K562 (cell line): ENCODE data around the gene SLC28A1. TPM values are rescaled to one million over a fixed set of nuclear protein-coding genes. Genes with fewer than 3 reads are reported as not detected.

Source experiments
- ARID2 ChIP-seq: fragments of 450-650 bp; IDR thresholded peaks from 2 replicates; pipeline ENCODE4 v1.6.1; 2017; ENCODE audit warnings: antibody characterized with exemption, mild to moderate bottlenecking
- BACH1 ChIP-seq: fragments of 200-800 bp; sonication (Bioruptor generic); IDR thresholded peaks from 2 replicates; pipeline ENCODE4 v1.6.1; 2016; ENCODE audit warnings: missing genetic modification characterization, missing compliant biosample characterization
- CBX3 ChIP-seq, 2 experiments: IDR thresholded peaks; 1 replicate in 1 of 2; 2 replicates in 1 of 2; pipeline ENCODE4 v1.6.1; 2012; ENCODE audit warnings: inconsistent platforms in 2 of 2, low read length in 2 of 2, borderline replicate concordance in 1 of 2, control low read depth in 1 of 2
- EP400 ChIP-seq: fragments of 450-650 bp; IDR thresholded peaks from 2 replicates; pipeline ENCODE4 v1.6.1; 2017; ENCODE audit warnings: antibody characterized with exemption, mild to moderate bottlenecking, moderate library complexity
- GTF2F1 ChIP-seq: IDR thresholded peaks from 2 replicates; pipeline ENCODE4 v1.6.1; 2011; ENCODE audit warnings: low read depth, low read length, improper control_type of control experiment
- NFE2L1 ChIP-seq: fragments of 450-650 bp; IDR thresholded peaks from 2 replicates; pipeline ENCODE4 v1.6.1; 2016; ENCODE audit warnings: missing genetic modification characterization, low read depth, mild to moderate bottlenecking, missing compliant biosample characterization, moderate library complexity, borderline replicate concordance
- NUFIP1 ChIP-seq: fragments of 450-650 bp; IDR thresholded peaks from 2 replicates; pipeline ENCODE4 v1.6.1; 2018; ENCODE audit not compliant: partially characterized antibody
- POLR3G ChIP-seq: IDR thresholded peaks from 2 replicates; pipeline ENCODE4 v1.6.1; 2011; ENCODE audit not compliant: insufficient read length, insufficient replicate concordance; ENCODE audit errors: extremely low read depth
- RBFOX2 ChIP-seq: fragments of 200-400 bp; formaldehyde crosslinking; IDR thresholded peaks from 2 replicates; pipeline ENCODE4 v1.6.1; 2017; ENCODE audit warnings: low read depth, mild to moderate bottlenecking, low read length, moderate library complexity
- SOX6 ChIP-seq: fragments of 450-650 bp; IDR thresholded peaks from 2 replicates; pipeline ENCODE4 v1.6.1; 2014; ENCODE audit warnings: mild to moderate bottlenecking
- polyA plus RNA-seq, 8 experiments: library from polyadenylated mRNA; depleted of rRNA in 4 of 8; stranded (reverse) in 5 of 8; unstranded in 3 of 8; fragments of >200 nt; fragmentation: Nextera tagmentation in 2 of 8; fragmentation: Illumina TruSeq in 1 of 8; extraction: Ambion mirVana in 2 of 8; extraction: Trizol in 1 of 8; gene quantifications; 2 replicates each; pipeline versions ENCODE4 v1.2.1 to v1.2.3, GENCODE V29; 2011 to 2014; ENCODE audit warnings: inconsistent platforms in 1 of 8, missing spikeins in 1 of 8
- total RNA-seq, 7 experiments: library from RNA; depleted of rRNA in 6 of 7; stranded (reverse); fragments of >200 nt in 6 of 7; fragmentation: Illumina TruSeq in 2 of 7; extraction: Trizol in 2 of 7; gene quantifications; 2 replicates each; pipeline versions ENCODE4 v1.2.1 to v1.2.3, GENCODE V29; 2011 to 2021; ENCODE audit warnings: low replicate concordance in 1 of 7
- TF ChIP-seq, protein P1 (sequence below), 3 experiments: fragments of 200-800 bp in 1 of 3; fragments of 250-450 bp in 1 of 3; fragments of 450-650 bp in 1 of 3; sonication (Bioruptor Pico) in 1 of 3; sonication (Bioruptor generic) in 1 of 3; formaldehyde crosslinking in 1 of 3; IDR thresholded peaks; 2 replicates each; pipeline versions ENCODE4 v1.6.1 to v1.8.0; 2016 to 2022; ENCODE audit warnings: mild to moderate bottlenecking in 2 of 3, missing genetic modification characterization in 2 of 3, missing compliant biosample characterization in 1 of 3, moderate library complexity in 1 of 3
- TF ChIP-seq, protein P2 (sequence below): IDR thresholded peaks from 2 replicates; pipeline ENCODE4 v1.6.1; 2016; ENCODE audit warnings: missing genetic modification characterization, missing compliant biosample characterization
- TF ChIP-seq, protein P3 (sequence below): fragments of 450-650 bp; IDR thresholded peaks from 2 replicates; pipeline ENCODE4 v1.6.1; 2016; ENCODE audit warnings: low read depth, mild to moderate bottlenecking, moderate library complexity
- TF ChIP-seq, protein P4 (sequence below): fragments of 450-650 bp; formaldehyde crosslinking; IDR thresholded peaks from 2 replicates; pipeline ENCODE4 v1.4.0; 2022; ENCODE audit warnings: missing genetic modification characterization
- TF ChIP-seq, protein P5 (sequence below): sonication (generic); formaldehyde crosslinking; IDR thresholded peaks from 2 replicates; pipeline ENCODE4 v1.8.0; 2022; ENCODE audit warnings: mild to moderate bottlenecking, low read depth, missing genetic modification reagents

SLC28A1 gene
- total and polyA plus RNA-seq, 9 of the 15 experiments (the other 6 are each of a cell fraction or from before 2014, with no cell fraction given), result 0.04 TPM; not detected in 8

DNA sequence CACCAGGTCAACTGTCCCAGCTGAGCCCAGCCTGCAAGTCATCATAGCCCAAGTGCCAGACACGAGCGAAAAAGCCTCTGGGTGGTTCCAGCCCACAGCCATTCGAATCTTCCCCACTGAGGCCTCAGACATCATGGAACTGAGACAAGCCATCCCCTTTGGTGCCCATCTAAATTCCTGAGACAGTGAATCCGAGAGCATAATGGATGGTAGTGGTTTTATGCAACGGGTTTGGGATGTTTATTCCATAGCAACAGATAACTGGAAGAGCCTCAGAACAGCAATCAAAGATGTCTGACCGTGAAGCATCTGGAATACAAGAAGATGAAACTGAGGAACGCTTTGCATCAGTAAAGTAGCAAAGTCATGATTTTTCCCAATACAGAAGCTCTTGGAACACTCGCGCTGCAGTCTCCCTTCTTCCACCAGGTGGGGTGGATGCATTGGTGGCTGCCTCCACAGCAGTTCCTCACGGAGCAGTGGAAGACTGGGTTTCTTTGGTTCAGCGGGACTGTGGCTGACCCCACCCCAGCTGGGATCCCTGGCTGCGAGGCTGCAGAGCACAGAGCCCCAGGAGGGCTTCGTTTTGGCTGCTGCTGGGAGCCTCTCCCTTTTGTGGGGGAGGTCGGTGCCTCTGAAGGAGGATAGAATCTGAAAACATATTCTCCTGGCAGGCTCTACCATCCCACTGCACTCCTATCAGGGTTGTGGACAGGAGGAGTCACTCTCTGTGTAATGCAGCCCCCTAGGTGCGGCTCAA is 70.8 kb downstream of the SLC28A1 start (continued):
- TF ChIP-seq, protein P1, sequence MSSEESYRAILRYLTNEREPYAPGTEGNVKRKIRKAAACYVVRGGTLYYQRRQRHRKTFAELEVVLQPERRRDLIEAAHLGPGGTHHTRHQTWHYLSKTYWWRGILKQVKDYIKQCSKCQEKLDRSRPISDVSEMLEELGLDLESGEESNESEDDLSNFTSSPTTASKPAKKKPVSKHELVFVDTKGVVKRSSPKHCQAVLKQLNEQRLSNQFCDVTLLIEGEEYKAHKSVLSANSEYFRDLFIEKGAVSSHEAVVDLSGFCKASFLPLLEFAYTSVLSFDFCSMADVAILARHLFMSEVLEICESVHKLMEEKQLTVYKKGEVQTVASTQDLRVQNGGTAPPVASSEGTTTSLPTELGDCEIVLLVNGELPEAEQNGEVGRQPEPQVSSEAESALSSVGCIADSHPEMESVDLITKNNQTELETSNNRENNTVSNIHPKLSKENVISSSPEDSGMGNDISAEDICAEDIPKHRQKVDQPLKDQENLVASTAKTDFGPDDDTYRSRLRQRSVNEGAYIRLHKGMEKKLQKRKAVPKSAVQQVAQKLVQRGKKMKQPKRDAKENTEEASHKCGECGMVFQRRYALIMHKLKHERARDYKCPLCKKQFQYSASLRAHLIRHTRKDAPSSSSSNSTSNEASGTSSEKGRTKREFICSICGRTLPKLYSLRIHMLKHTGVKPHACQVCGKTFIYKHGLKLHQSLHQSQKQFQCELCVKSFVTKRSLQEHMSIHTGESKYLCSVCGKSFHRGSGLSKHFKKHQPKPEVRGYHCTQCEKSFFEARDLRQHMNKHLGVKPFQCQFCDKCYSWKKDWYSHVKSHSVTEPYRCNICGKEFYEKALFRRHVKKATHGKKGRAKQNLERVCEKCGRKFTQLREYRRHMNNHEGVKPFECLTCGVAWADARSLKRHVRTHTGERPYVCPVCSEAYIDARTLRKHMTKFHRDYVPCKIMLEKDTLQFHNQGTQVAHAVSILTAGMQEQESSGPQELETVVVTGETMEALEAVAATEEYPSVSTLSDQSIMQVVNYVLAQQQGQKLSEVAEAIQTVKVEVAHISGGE (CRISPR knock-in tag; IDR thresholded peaks at IDR 0.05), result peak in 1 of 3 experiments; percentile 35; a peak in 1 of 6 replicates
- TF ChIP-seq, protein P2, sequence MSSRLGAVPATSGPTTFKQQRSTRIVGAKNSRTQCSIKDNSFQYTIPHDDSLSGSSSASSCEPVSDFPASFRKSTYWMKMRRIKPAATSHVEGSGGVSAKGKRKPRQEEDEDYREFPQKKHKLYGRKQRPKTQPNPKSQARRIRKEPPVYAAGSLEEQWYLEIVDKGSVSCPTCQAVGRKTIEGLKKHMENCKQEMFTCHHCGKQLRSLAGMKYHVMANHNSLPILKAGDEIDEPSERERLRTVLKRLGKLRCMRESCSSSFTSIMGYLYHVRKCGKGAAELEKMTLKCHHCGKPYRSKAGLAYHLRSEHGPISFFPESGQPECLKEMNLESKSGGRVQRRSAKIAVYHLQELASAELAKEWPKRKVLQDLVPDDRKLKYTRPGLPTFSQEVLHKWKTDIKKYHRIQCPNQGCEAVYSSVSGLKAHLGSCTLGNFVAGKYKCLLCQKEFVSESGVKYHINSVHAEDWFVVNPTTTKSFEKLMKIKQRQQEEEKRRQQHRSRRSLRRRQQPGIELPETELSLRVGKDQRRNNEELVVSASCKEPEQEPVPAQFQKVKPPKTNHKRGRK, result no peak
- TF ChIP-seq RBFOX2 (peak; percentile 45; the same call in 1 of the 2 replicates), CBX3 (IDR thresholded peaks at IDR 0.05; ENCODE audit: borderline replicate concordance in 1 of 2, low read length in 2 of 2) (peak in 1 of 2 experiments; percentile 37; a peak in 1 of 3 replicates), NFE2L1 (tag) (no peak), NUFIP1 (no peak), GTF2F1 (no peak), POLR3G (no peak), ARID2 (no peak), SOX6 (no peak), BACH1 (tag) (no peak; the same call in 1 of the 2 replicates), EP400 (0 out of 2 replicates have a peak, but pooled peaks have one; percentile 15)
- TF ChIP-seq, protein P3, sequence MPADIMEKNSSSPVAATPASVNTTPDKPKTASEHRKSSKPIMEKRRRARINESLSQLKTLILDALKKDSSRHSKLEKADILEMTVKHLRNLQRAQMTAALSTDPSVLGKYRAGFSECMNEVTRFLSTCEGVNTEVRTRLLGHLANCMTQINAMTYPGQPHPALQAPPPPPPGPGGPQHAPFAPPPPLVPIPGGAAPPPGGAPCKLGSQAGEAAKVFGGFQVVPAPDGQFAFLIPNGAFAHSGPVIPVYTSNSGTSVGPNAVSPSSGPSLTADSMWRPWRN, result no peak
- TF ChIP-seq, protein P4, sequence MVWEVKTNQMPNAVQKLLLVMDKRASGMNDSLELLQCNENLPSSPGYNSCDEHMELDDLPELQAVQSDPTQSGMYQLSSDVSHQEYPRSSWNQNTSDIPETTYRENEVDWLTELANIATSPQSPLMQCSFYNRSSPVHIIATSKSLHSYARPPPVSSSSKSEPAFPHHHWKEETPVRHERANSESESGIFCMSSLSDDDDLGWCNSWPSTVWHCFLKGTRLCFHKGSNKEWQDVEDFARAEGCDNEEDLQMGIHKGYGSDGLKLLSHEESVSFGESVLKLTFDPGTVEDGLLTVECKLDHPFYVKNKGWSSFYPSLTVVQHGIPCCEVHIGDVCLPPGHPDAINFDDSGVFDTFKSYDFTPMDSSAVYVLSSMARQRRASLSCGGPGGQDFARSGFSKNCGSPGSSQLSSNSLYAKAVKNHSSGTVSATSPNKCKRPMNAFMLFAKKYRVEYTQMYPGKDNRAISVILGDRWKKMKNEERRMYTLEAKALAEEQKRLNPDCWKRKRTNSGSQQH (CRISPR knock-in tag), result no peak
- TF ChIP-seq, protein P5, sequence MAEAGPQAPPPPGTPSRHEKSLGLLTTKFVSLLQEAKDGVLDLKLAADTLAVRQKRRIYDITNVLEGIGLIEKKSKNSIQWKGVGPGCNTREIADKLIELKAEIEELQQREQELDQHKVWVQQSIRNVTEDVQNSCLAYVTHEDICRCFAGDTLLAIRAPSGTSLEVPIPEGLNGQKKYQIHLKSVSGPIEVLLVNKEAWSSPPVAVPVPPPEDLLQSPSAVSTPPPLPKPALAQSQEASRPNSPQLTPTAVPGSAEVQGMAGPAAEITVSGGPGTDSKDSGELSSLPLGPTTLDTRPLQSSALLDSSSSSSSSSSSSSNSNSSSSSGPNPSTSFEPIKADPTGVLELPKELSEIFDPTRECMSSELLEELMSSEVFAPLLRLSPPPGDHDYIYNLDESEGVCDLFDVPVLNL (CRISPR knock-in tag), result no peak
